HepG2 (cell line): Measurements from ENCODE around the gene LAPTM4A. TPM values are rescaled to one million over a fixed set of nuclear protein-coding genes. Genes with fewer than 3 reads are reported as not detected.

Source experiments
- HOXA9 ChIP-seq: sonication (generic); formaldehyde crosslinking; IDR thresholded peaks from 2 replicates; pipeline ENCODE4 v1.8.1; 2022; ENCODE audit warnings: missing genetic modification reagents, mild to moderate bottlenecking, moderate library complexity, borderline replicate concordance
- JUN ChIP-seq: sonication (generic); formaldehyde crosslinking; IDR thresholded peaks from 2 replicates; pipeline ENCODE4 v1.4.0; 2020; ENCODE audit warnings: mild to moderate bottlenecking, missing genetic modification reagents
- KDM5A ChIP-seq: fragments of 200-600 bp; sonication (generic); IDR thresholded peaks from 2 replicates; pipeline ENCODE4 v1.7.0; 2018; ENCODE audit warnings: antibody characterized with exemption, mild to moderate bottlenecking, low read length, borderline replicate concordance
- KLF13 ChIP-seq: sonication (generic); formaldehyde crosslinking; IDR thresholded peaks from 2 replicates; pipeline ENCODE4 v1.4.0; 2020; ENCODE audit warnings: mild to moderate bottlenecking, missing genetic modification reagents
- KLF16 ChIP-seq, 2 experiments: sonication (generic) in 1 of 2; formaldehyde crosslinking in 1 of 2; IDR thresholded peaks; 2 replicates each; pipeline versions ENCODE4 v1.6.1 to v1.8.0; 2016 to 2023; ENCODE audit warnings: missing genetic modification reagents in 2 of 2, missing compliant biosample characterization in 1 of 2
- SRF ChIP-seq: IDR thresholded peaks from 2 replicates; pipeline ENCODE4 v1.6.1; 2011; ENCODE audit warnings: mild to moderate bottlenecking, low read depth, low read length, moderate library complexity
- TBX3 ChIP-seq: fragments of 450-650 bp; IDR thresholded peaks from 2 replicates; pipeline ENCODE4 v1.6.1; 2017; ENCODE audit warnings: antibody characterized with exemption, mild to moderate bottlenecking, inconsistent platforms, borderline replicate concordance
- ZBTB38 ChIP-seq: sonication (generic); formaldehyde crosslinking; IDR thresholded peaks from 2 replicates; pipeline ENCODE4 v1.5.1; 2020; ENCODE audit warnings: mild to moderate bottlenecking, missing genetic modification reagents
- ZNF441 ChIP-seq: sonication (generic); formaldehyde crosslinking; IDR thresholded peaks from 2 replicates; pipeline ENCODE4 v1.7.0; 2021; ENCODE audit warnings: missing genetic modification reagents, borderline replicate concordance
- ZNF550 ChIP-seq: sonication (generic); formaldehyde crosslinking; IDR thresholded peaks from 2 replicates; pipeline ENCODE4 v1.4.0; 2020; ENCODE audit warnings: mild to moderate bottlenecking, missing genetic modification reagents, borderline replicate concordance
- ZNF562 ChIP-seq: sonication (generic); formaldehyde crosslinking; IDR thresholded peaks from 2 replicates; pipeline ENCODE4 v1.8.0; 2022; ENCODE audit warnings: missing genetic modification reagents, borderline replicate concordance
- ZNF772 ChIP-seq: sonication (generic); formaldehyde crosslinking; IDR thresholded peaks from 2 replicates; pipeline ENCODE4 v1.5.0; 2020; ENCODE audit warnings: mild to moderate bottlenecking, missing genetic modification reagents
- polyA plus RNA-seq, 8 experiments: library from polyadenylated mRNA; depleted of rRNA in 3 of 8; stranded (reverse) in 7 of 8; unstranded in 1 of 8; fragments of >200 nt; fragmentation: Illumina TruSeq in 4 of 8; extraction: Trizol in 4 of 8; gene quantifications; 2 replicates each; pipeline versions ENCODE4 v1.2.1 to v1.2.3, GENCODE V29; 2011 to 2016; ENCODE audit warnings: low read depth in 4 of 8, missing spikeins in 1 of 8, mixed read lengths in 1 of 8; ENCODE audit not compliant: insufficient read depth in 1 of 8
- total RNA-seq, 5 experiments: library from RNA; depleted of rRNA; stranded (reverse); fragments of >200 nt; fragmentation: Illumina TruSeq; extraction: Trizol; gene quantifications; 2 replicates each; pipeline ENCODE4 v1.2.3, GENCODE V29; 2016; ENCODE audit warnings: low read depth in 1 of 5
- TF ChIP-seq, protein P1 (sequence below): sonication (generic); formaldehyde crosslinking; IDR thresholded peaks from 2 replicates; pipeline ENCODE4 v1.8.1; 2022; ENCODE audit warnings: low read depth, mild to moderate bottlenecking, missing genetic modification reagents
- TF ChIP-seq, protein P2 (sequence below): sonication (generic); formaldehyde crosslinking; IDR thresholded peaks from 2 replicates; pipeline ENCODE4 v1.4.0; 2020; ENCODE audit warnings: missing genetic modification reagents, mild to moderate bottlenecking, borderline replicate concordance
- TF ChIP-seq, protein P3 (sequence below): sonication (generic); formaldehyde crosslinking; IDR thresholded peaks from 2 replicates; pipeline ENCODE4 v1.5.1; 2020; ENCODE audit warnings: missing genetic modification reagents, mild to moderate bottlenecking, borderline replicate concordance
- TF ChIP-seq, protein P4 (sequence below): sonication (generic); formaldehyde crosslinking; IDR thresholded peaks from 2 replicates; pipeline ENCODE4 v1.4.0; 2020; ENCODE audit warnings: missing genetic modification reagents

Gene LAPTM4A
- total and polyA plus RNA-seq, 2 of the 13 experiments (the other 11 are each of a cell fraction or from before 2014, with no cell fraction given) = 116 to 558 TPM

DNA sequence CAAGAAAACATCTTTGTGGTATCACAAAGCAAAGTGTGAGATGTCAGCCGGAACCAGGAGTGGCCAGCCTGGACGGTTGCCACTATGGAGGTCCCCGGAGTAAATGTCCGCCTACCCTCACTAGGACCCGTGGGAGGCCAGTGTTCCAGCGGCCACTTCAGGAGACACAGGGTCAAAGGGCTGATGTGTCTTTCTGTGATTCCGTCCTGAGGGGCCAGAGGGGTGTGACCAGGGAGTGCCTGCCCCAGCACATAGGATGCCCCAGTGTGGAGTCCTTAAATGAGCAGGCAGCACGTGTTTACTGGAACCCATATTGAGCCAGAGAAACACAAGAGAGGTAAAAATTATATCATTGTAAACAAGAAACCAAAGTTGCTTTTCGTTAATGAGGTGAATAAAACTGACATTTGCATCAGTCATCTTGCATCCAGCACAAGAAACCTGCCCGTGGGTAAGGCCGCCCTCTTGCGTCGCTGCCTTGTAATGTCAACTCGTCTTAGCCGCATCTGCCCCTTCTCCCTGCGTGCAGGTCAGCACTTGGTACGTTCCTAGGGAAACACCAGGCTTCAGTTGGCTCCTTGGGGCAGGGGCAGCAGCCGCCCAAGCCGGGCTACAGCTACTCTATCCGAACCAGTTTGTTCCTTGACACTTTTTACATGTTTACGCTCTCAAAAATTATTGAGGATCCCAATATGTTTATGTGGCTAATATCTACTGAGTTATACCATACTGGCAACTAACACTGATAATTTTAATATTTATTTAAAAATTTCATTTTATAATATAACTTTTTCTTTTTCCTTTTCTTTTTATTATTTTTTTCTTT is 46.7 kb upstream of the LAPTM4A start (continued):
- no peak for TF ChIP-seq ZNF550
- TF ChIP-seq HOXA9 (CRISPR knock-in tag) = no peak
- TF ChIP-seq, protein P1, sequence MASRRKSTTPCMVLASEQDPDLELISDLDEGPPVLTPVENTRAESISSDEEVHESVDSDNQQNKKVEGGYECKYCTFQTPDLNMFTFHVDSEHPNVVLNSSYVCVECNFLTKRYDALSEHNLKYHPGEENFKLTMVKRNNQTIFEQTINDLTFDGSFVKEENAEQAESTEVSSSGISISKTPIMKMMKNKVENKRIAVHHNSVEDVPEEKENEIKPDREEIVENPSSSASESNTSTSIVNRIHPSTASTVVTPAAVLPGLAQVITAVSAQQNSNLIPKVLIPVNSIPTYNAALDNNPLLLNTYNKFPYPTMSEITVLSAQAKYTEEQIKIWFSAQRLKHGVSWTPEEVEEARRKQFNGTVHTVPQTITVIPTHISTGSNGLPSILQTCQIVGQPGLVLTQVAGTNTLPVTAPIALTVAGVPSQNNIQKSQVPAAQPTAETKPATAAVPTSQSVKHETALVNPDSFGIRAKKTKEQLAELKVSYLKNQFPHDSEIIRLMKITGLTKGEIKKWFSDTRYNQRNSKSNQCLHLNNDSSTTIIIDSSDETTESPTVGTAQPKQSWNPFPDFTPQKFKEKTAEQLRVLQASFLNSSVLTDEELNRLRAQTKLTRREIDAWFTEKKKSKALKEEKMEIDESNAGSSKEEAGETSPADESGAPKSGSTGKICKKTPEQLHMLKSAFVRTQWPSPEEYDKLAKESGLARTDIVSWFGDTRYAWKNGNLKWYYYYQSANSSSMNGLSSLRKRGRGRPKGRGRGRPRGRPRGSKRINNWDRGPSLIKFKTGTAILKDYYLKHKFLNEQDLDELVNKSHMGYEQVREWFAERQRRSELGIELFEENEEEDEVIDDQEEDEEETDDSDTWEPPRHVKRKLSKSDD = no peak
- TF ChIP-seq, protein P2, sequence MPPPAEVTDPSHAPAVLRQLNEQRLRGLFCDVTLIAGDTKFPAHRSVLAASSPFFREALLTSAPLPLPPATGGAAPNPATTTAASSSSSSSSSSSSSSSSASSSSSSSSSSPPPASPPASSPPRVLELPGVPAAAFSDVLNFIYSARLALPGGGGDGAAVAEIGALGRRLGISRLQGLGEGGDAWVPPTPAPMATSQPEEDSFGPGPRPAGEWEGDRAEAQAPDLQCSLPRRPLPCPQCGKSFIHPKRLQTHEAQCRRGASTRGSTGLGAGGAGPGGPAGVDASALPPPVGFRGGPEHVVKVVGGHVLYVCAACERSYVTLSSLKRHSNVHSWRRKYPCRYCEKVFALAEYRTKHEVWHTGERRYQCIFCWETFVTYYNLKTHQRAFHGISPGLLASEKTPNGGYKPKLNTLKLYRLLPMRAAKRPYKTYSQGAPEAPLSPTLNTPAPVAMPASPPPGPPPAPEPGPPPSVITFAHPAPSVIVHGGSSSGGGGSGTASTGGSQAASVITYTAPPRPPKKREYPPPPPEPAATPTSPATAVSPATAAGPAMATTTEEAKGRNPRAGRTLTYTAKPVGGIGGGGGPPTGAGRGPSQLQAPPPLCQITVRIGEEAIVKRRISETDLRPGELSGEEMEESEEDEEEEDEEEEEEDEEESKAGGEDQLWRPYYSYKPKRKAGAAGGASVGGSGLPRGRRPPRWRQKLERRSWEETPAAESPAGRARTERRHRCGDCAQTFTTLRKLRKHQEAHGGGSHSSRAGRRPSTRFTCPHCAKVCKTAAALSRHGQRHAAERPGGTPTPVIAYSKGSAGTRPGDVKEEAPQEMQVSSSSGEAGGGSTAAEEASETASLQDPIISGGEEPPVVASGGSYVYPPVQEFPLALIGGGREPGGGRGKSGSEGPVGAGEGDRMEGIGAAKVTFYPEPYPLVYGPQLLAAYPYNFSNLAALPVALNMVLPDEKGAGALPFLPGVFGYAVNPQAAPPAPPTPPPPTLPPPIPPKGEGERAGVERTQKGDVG = peak; percentile 34; the same call in 1 of the 2 replicates
- TF ChIP-seq KLF13 (CRISPR knock-in tag) = no peak
- TF ChIP-seq SRF = no peak
- TF ChIP-seq, protein P3, sequence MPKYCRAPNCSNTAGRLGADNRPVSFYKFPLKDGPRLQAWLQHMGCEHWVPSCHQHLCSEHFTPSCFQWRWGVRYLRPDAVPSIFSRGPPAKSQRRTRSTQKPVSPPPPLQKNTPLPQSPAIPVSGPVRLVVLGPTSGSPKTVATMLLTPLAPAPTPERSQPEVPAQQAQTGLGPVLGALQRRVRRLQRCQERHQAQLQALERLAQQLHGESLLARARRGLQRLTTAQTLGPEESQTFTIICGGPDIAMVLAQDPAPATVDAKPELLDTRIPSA (CRISPR knock-in tag) = no peak
- TF ChIP-seq ZNF772 (CRISPR knock-in tag) = no peak
- TF ChIP-seq ZBTB38 = peak; percentile 25; the same call in 1 of the 2 replicates
- TF ChIP-seq JUN = no peak
- no peak for TF ChIP-seq KDM5A
- no peak for TF ChIP-seq ZNF562
- TF ChIP-seq KLF16 (CRISPR knock-in tag; IDR thresholded peaks at IDR 0.05) = peak in 1 of 2 experiments; percentile 64; a peak in 1 of 4 replicates
- TF ChIP-seq TBX3 = no peak
- no peak for TF ChIP-seq ZNF441 (CRISPR knock-in tag)
- TF ChIP-seq, protein P4, sequence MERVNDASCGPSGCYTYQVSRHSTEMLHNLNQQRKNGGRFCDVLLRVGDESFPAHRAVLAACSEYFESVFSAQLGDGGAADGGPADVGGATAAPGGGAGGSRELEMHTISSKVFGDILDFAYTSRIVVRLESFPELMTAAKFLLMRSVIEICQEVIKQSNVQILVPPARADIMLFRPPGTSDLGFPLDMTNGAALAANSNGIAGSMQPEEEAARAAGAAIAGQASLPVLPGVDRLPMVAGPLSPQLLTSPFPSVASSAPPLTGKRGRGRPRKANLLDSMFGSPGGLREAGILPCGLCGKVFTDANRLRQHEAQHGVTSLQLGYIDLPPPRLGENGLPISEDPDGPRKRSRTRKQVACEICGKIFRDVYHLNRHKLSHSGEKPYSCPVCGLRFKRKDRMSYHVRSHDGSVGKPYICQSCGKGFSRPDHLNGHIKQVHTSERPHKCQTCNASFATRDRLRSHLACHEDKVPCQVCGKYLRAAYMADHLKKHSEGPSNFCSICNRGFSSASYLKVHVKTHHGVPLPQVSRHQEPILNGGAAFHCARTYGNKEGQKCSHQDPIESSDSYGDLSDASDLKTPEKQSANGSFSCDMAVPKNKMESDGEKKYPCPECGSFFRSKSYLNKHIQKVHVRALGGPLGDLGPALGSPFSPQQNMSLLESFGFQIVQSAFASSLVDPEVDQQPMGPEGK (CRISPR knock-in tag) = peak; percentile 18; the same call in 1 of the 2 replicates
